HCT116 (cell line): Measurements from ENCODE around the gene HOXB9. TPM values are rescaled to one million over a fixed set of nuclear protein-coding genes. Genes with fewer than 3 reads are reported as not detected.

Experiments used
- ATAC-seq: fragments of 200-7000 bp; cut with Tn5 transposase; 2 replicates; pipeline ENCODE4 v1.9.1; 2020; ENCODE audit warnings: mild to moderate bottlenecking, moderate library complexity
- BruUV-seq: library from RNA; stranded (reverse); fragments of 400-500 nt; replicated peaks from 2 replicates; lab custom pipeline; 2021; lab: Mats Ljungman, UMichigan
- CTCF ChIA-PET: fragments of 300-600 bp; sonication (Branson Sonifier 250); formaldehyde crosslinking; loops from one replicate; lab custom pipeline; 2021; ENCODE audit warnings: antibody characterized with exemption; lab: Charles Lee
- POLR2A ChIA-PET: fragments of 300-600, 350-600 bp; sonication (Branson Sonifier 250); formaldehyde crosslinking; loops from one replicate; lab custom pipeline; 2021; ENCODE audit warnings: antibody characterized with exemption; lab: Charles Lee
- RAD21 ChIA-PET, 2 experiments: fragments of 300-600 bp; sonication (Branson Sonifier 250); formaldehyde crosslinking; loops; one replicate each; lab custom pipeline; 2023; ENCODE audit warnings: low total read pairs in 2 of 2; ENCODE audit not compliant: uncharacterized antibody in 2 of 2, unreplicated experiment in 2 of 2, low non-redundant PET in 1 of 2; lab: Charles Lee
- DNase-seq: peaks from one replicate; pipeline ENCODE4 v3.0.0-alpha.2; 2010; ENCODE audit warnings: low read depth, low spot score
- H2AFZ ChIP-seq: fragments of 200-600 bp; shearing (Covaris generic), sonication (generic); 2 replicates; pipeline ENCODE4 v1.6.1; 2017; ENCODE audit warnings: low read depth, mixed run types, mixed read lengths, antibody characterized with exemption, low read length; ENCODE audit not compliant: poor library complexity, severe bottlenecking
- H3K27ac ChIP-seq: 2 replicates; pipeline ENCODE4 v1.5.1; 2012; ENCODE audit warnings: low read depth, low read length
- H3K27me3 ChIP-seq: fragments of 200-600 bp; sonication (generic); 2 replicates; pipeline ENCODE4 v1.6.1; 2016; ENCODE audit warnings: mixed run types, low read length, mixed read lengths; ENCODE audit not compliant: insufficient read depth
- H3K36me3 ChIP-seq, 2 experiments: fragments of 200-500 bp in 1 of 2; fragments of 200-600 bp in 1 of 2; sonication (Bioruptor generic) in 1 of 2; sonication (generic) in 1 of 2; 2 replicates each; pipeline versions ENCODE4 v1.5.1 to v1.6.1; 2014 to 2016; ENCODE audit warnings: low read length in 2 of 2, inconsistent platforms in 1 of 2, mixed read lengths in 1 of 2, mixed run types in 1 of 2; ENCODE audit not compliant: insufficient read depth in 2 of 2, control insufficient read depth in 1 of 2
- H3K4me1 ChIP-seq, 2 experiments: fragments of 200-600 bp in 1 of 2; sonication (generic) in 1 of 2; 2 replicates each; pipeline versions ENCODE4 v1.5.1 to v1.6.1; 2012 to 2017; ENCODE audit warnings: low read length in 2 of 2, inconsistent platforms in 1 of 2, mild to moderate bottlenecking in 1 of 2, mixed read lengths in 1 of 2, mixed run types in 1 of 2, moderate library complexity in 1 of 2; ENCODE audit not compliant: insufficient read depth in 2 of 2, control insufficient read depth in 1 of 2
- H3K4me2 ChIP-seq: fragments of 200-600 bp; sonication (generic); 2 replicates; pipeline ENCODE4 v1.6.1; 2017; ENCODE audit warnings: mixed run types, low read length, mixed read lengths
- H3K4me3 ChIP-seq, 2 experiments: fragments of 200-600 bp in 1 of 2; sonication (generic) in 1 of 2; replicated peaks in 1 of 2; 2 replicates each; pipeline ENCODE4 v1.5.1; 2011 to 2016; ENCODE audit warnings: low read length in 2 of 2, control low read depth in 1 of 2, low read depth in 1 of 2, mild to moderate bottlenecking in 1 of 2, mixed read lengths in 1 of 2, mixed run types in 1 of 2
- H3K79me2 ChIP-seq: fragments of 200-600 bp; sonication (generic); 2 replicates; pipeline ENCODE4 v1.6.1; 2017; ENCODE audit warnings: mild to moderate bottlenecking, mixed run types, low read length, moderate library complexity, mixed read lengths; ENCODE audit not compliant: insufficient read depth
- H3K9ac ChIP-seq: fragments of 200-600 bp; sonication (generic); 2 replicates; pipeline ENCODE4 v1.6.1; 2016; ENCODE audit warnings: low read length, mixed read lengths
- H3K9me2 ChIP-seq: fragments of 200-600 bp; sonication (generic), shearing (Covaris generic); 2 replicates; pipeline ENCODE4 v1.6.1; 2017; ENCODE audit warnings: mixed run types, mild to moderate bottlenecking, moderate library complexity; ENCODE audit not compliant: insufficient read depth
- H3K9me3 ChIP-seq, 2 experiments: fragments of 200-500 bp in 1 of 2; fragments of 200-600 bp in 1 of 2; sonication (Bioruptor generic) in 1 of 2; sonication (generic) in 1 of 2; 2 replicates each; pipeline ENCODE4 v1.6.1; 2014 to 2017; ENCODE audit warnings: low read length in 2 of 2, mixed read lengths in 2 of 2, inconsistent platforms in 1 of 2, low read depth in 1 of 2, mild to moderate bottlenecking in 1 of 2, mixed run types in 1 of 2, moderate library complexity in 1 of 2; ENCODE audit not compliant: control insufficient read depth in 1 of 2, insufficient read depth in 1 of 2
- H4K20me1 ChIP-seq: fragments of 200-600 bp; sonication (generic), shearing (Covaris generic); 2 replicates; pipeline ENCODE4 v1.6.1; 2017; ENCODE audit warnings: mixed run types, mild to moderate bottlenecking, moderate library complexity; ENCODE audit not compliant: insufficient read depth
- EGR1 ChIP-seq: IDR thresholded peaks from 2 replicates; pipeline ENCODE4 v1.6.1; 2012; ENCODE audit warnings: low read depth
- JUND ChIP-seq: IDR thresholded peaks from 2 replicates; pipeline ENCODE4 v1.6.1; 2012
- POLR2A ChIP-seq: IDR thresholded peaks from 2 replicates; pipeline ENCODE4 v1.7.0; 2011; ENCODE audit warnings: borderline replicate concordance; ENCODE audit not compliant: insufficient read depth, insufficient read length; ENCODE audit errors: extremely low read depth
- POLR2AphosphoS5 ChIP-seq: IDR thresholded peaks from 2 replicates; pipeline ENCODE4 v1.6.1; 2011; ENCODE audit warnings: mild to moderate bottlenecking, low read depth, low read length, moderate library complexity
- YY1 ChIP-seq: IDR thresholded peaks from 2 replicates; pipeline ENCODE4 v1.6.1; 2011; ENCODE audit warnings: low read length, low read depth, moderate library complexity, mild to moderate bottlenecking; ENCODE audit not compliant: insufficient replicate concordance; ENCODE audit errors: extremely low read depth
- ZFX ChIP-seq: fragments of 450-650 bp; IDR thresholded peaks from 2 replicates; pipeline ENCODE4 v1.6.1; 2017
- intact Hi-C: fragments of 100-400 bp; cut with micrococcal nuclease; formaldehyde crosslinking; loops from 2 replicates; pipeline ENCODE4 v1.10.0; 2022
- total RNA-seq: library from RNA; stranded (reverse); gene quantifications from one replicate; pipeline ENCODE4 v1.2.1, GENCODE V29; 2021; ENCODE audit not compliant: unreplicated experiment

Gene HOXB9
- total RNA-seq, 1 experiment from 2014 or later, result 40.1 TPM

DNA sequence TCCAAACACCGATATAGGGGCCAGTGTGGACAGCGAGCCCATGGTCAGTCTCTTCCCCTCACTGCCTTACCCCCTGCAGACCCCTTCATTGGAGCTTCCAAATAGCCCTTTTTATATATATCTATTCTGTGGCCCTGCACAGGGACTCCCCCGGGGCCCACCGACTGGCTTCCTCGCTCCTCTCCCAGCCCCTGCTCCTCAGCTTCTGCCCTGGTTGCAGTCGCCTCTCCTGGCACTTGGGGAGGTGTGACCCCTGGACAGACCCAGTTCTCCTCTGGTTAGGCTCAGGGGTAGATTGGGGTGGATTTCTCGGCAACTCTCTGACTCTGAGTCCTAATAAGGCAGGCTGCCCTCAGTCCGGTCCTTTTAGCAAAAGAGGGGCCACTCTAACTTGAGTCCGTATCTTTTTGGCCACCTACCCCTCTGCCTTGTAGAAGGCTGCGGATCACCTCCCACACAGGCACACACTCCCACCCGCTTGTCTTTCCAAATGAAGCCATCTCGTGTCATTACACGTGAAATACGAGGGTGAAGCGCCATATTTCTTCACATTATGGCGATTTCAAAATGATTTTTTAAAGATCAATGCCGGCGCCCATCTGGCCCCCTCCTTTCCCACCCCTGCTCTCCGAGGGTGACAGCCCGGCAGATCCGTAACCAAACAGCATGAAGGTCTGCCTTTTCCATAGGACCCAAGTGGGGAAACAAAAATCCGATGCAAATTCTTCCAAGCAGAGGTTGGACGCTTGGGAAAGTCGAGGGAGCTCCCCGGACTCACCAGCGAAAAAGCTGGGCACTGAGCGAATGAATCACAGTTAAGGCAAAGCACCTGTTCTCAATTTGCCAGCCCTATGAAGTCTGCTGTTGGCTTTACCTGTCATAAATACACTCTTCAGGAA lies 1.7 kb upstream of the HOXB9 start:
- Histone ChIP-seq H3K9me3 (no peaks in the 10 kb centered on the region), H3K27me3 (no peaks in the 10 kb centered on the region), H3K4me3 (no peak overlapping the region), H3K27ac (peak overlapping the region; percentile 95), H3K36me3 (no peaks in the 10 kb centered on the region; a peak in 1 of 4 replicates), H3K79me2 (peaks cover 29% of the 10 kb centered on the region), H2AFZ (no peak overlapping the region), H3K4me2 (peak overlapping the region; percentile 98; the same call in 1 of the 2 replicates), H3K9ac (peak overlapping the region; percentile 95), H4K20me1 (no peaks in the 10 kb centered on the region), H3K9me2 (no peaks in the 10 kb centered on the region), H3K4me1 (peaks cover 15 to 28% of the 10 kb centered on the region in 2 experiments)
- BruUV-seq, result no TSS peak
- POLR2A ChIA-PET, result interaction anchor here (1.4 to 2.2 kb wide), 2 partner anchors 12 to 13 kb away, joined by 3 to 8 read pairs; no protein-coding TSS in a partner anchor
- CTCF ChIA-PET, result interaction anchor here (1.1 to 1.4 kb wide), 2 partner anchors 9 to 367 kb away, joined by 3 to 4 read pairs; no protein-coding TSS in a partner anchor
- RAD21 ChIA-PET, result no interaction called here
- ATAC-seq, result no peak
- TF ChIP-seq JUND (no peak), YY1 (no peak)
- intact Hi-C loops, result no loop called here
- no peak for DNase-seq

DNA sequence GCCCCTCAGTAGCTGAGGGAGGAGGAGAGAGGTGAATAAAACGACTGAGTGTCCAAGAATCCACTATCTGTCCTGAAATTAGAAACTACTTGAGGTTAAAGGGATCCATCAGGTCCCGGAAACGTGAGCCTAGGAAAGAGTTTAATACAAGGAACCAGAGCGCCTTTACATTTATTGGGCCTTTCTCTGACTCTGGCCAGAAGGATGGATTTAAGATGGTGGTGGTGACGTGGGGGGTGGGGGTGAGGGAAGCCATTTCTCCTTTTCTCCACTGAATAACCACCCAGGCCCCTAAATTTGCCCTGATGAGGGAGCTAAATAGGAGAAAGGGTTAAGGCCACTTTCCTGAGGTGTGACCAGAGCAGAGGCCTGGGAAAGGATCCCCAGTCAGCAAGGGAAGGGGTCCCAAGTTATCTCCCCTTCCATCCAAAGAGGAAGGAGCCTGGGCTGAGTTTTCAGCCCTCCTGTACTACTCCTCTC lies 1.0 kb upstream of the HOXB9 start:
- no peak for ATAC-seq
- no peaks in the 10 kb centered on the region; a peak in 2 of 4 replicates for H3K36me3 ChIP-seq
- no peak overlapping the region for H2AFZ ChIP-seq
- peaks cover 15 to 28% of the 10 kb centered on the region in 2 experiments for H3K4me1 ChIP-seq
- peak overlapping the region; percentile 98 for H3K4me2 ChIP-seq
- no peaks in the 10 kb centered on the region for H3K9me2 ChIP-seq
- peaks cover 36% of the 10 kb centered on the region for H3K79me2 ChIP-seq
- H3K9me3 ChIP-seq, result no peaks in the 10 kb centered on the region
- RAD21 ChIA-PET, result no interaction called here
- CTCF ChIA-PET, result interaction anchor here (1.7 to 1.8 kb wide), 2 partner anchors 51 to 252 kb away, joined by 7 read pairs; no protein-coding TSS in a partner anchor
- no peaks in the 10 kb centered on the region for H4K20me1 ChIP-seq
- TF ChIP-seq POLR2AphosphoS5 (peak; percentile 38; the same call in 1 of the 2 replicates), POLR2A (no peak), EGR1 (no peak), ZFX (no peak; the same call in 1 of the 2 replicates)
- H3K4me3 ChIP-seq, result peak overlapping the region; percentile 81 to 86
- BruUV-seq, result TSS peak; percentile 87
- POLR2A ChIA-PET, result interaction anchor here (0.9 to 2.2 kb wide), 8 partner anchors 9 to 579 kb away, joined by 3 to 8 read pairs (median 4); partner anchors contain the start of gene NFE2L1
- intact Hi-C loops, result no loop called here
- H3K27ac ChIP-seq, result peak overlapping the region; percentile 95
- H3K27me3 ChIP-seq, result no peaks in the 10 kb centered on the region
- peak overlapping the region; percentile 95 for H3K9ac ChIP-seq
- DNase-seq, result no peak
